ENCODE measurements around the gene DMBT1.

The DMBT1 gene

GRCh38 chr10:122673269-122673668 is 112.7 kb downstream of the DMBT1 start:
- no peak for DNase-seq (ENCODE audit: low spot score)

GRCh38 chr10:122673731-122674130 is 113.2 kb downstream of the DMBT1 start:
- DNase-seq (ENCODE audit: low spot score) = no peak

GRCh38 chr10:122674781-122675180 is 114.2 kb downstream of the DMBT1 start:
- no peak for DNase-seq (ENCODE audit: low spot score)

- no peak for DNase-seq (ENCODE audit: low spot score)
Measured at GRCh38 chr10:122675278-122675677, 114.7 kb downstream of the DMBT1 start.

- DNase-seq (ENCODE audit: low spot score) = no peak
Measured at GRCh38 chr10:122678266-122678665, 117.7 kb downstream of the DMBT1 start.

- DNase-seq (ENCODE audit: low spot score) = no peak
Measured at GRCh38 chr10:122682522-122682921, 122.0 kb downstream of the DMBT1 start.

GRCh38 chr10:122688293-122688989 is 127.9 kb downstream of the DMBT1 start:
- no peak for DNase-seq (ENCODE audit: low spot score)

- DNase-seq (ENCODE audit: low spot score) = no peak
Measured at GRCh38 chr10:122689146-122689820, 128.7 kb downstream of the DMBT1 start.

GRCh38 chr10:122692744-122693143 is 132.2 kb downstream of the DMBT1 start:
- no peak for DNase-seq (ENCODE audit: low spot score)
